Esophagus muscularis mucosa (tissue), 3 donors: Measurements from ENCODE around the gene PSTPIP2.

Experiments
- EP300 ChIP-seq: sonication (generic); formaldehyde crosslinking; IDR thresholded peaks from one replicate; pipeline ENCODE4 v1.6.1; 2017; ENCODE audit warnings: antibody characterized with exemption
- POLR2A ChIP-seq: fragments of 450-650 bp; IDR thresholded peaks from one replicate; pipeline ENCODE4 v1.6.1; 2017; ENCODE audit warnings: antibody characterized with exemption, moderate library complexity, mild to moderate bottlenecking, low read depth
- POLR2AphosphoS5 ChIP-seq, 2 donors: sonication (generic); formaldehyde crosslinking; IDR thresholded peaks; one replicate each; pipeline ENCODE4 v1.6.1; 2017; ENCODE audit warnings: antibody characterized with exemption in 2 of 2

GRCh38 chr18:46072959-46073358, 899 bp upstream of the PSTPIP2 start:
- TF ChIP-seq POLR2A (no peak), POLR2AphosphoS5 (IDR thresholded peaks at IDR 0.05) (no peak), EP300 (no peak)
